Measurements from ENCODE around the gene TULP4. TPM values are rescaled to one million over a fixed set of nuclear protein-coding genes. Genes with fewer than 3 reads are reported as not detected.
A peak's percentile ranks its signal among the peaks of the same experiment; 100 is the strongest.

The TULP4 gene
- total RNA-seq, 1 donor from 2014 or later, result 252 TPM

DNA sequence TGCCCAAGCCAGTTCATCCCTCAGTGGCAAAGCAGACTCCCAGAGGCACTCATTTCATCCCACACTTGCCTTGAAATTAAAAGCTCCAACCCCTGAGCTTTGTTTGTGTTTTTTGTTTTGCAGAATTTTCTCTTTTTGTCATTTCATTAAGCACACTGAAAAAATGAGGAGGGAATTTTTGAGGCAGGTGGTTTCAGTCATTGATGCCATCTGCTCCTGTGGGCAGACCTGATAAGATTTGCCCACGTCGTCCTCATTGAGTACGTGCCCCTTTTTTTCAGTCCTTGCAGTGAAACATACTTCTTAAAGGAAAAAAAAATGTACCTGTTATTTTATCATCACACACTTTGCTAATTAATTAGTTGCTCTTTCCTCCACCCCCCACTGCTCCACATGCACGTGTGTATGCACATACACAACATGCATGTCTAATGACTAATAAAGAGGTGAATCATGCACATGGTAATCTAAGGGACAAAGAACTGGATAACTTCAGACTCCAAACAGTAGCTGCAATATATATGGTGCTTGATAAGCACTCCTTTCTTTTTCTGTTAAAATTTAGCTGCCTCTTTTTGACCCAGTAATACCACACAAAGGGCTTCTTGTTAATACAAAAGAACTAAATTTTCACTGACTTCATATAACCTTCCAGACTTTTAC, 145.5 kb downstream of the TULP4 start:
- Mint-ChIP-seq H3K4me1 (no peaks in the 10 kb centered on the region), H3K4me3 (no peak overlapping the region), H3K27ac (no peak overlapping the region), H3K27me3 (ENCODE audit: insufficient read depth, low read depth) (no peaks in the 10 kb centered on the region), H3K36me3 (peaks cover 34% of the 10 kb centered on the region), H3K9me3 (no peaks in the 10 kb centered on the region)
- Histone ChIP-seq H4K20me1 (ENCODE audit: low read depth) (no peaks in the 10 kb centered on the region), H3F3A (ENCODE audit: low read depth) (no peaks in the 10 kb centered on the region), H3K4me2 (no peak overlapping the region), H3K27ac (no peak overlapping the region), H3K36me3 (no peaks in the 10 kb centered on the region), H3K9me3 (ENCODE audit: low read depth) (no peaks in the 10 kb centered on the region), H3K4me1 (no peaks in the 10 kb centered on the region), H2AFZ (replicated peaks) (no peak overlapping the region), H3K4me3 (no peak overlapping the region), H3K9ac (no peak overlapping the region), H3K27me3 (no peaks in the 10 kb centered on the region), H3K79me2 (ENCODE audit: low read depth) (no peaks in the 10 kb centered on the region)
- DNase-seq (ENCODE audit: low spot score), result no peak
- TF ChIP-seq, protein P1, sequence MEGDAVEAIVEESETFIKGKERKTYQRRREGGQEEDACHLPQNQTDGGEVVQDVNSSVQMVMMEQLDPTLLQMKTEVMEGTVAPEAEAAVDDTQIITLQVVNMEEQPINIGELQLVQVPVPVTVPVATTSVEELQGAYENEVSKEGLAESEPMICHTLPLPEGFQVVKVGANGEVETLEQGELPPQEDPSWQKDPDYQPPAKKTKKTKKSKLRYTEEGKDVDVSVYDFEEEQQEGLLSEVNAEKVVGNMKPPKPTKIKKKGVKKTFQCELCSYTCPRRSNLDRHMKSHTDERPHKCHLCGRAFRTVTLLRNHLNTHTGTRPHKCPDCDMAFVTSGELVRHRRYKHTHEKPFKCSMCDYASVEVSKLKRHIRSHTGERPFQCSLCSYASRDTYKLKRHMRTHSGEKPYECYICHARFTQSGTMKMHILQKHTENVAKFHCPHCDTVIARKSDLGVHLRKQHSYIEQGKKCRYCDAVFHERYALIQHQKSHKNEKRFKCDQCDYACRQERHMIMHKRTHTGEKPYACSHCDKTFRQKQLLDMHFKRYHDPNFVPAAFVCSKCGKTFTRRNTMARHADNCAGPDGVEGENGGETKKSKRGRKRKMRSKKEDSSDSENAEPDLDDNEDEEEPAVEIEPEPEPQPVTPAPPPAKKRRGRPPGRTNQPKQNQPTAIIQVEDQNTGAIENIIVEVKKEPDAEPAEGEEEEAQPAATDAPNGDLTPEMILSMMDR (IDR thresholded peaks at IDR 0.05), result no peak
- TF ChIP-seq EZH2 (IDR thresholded peaks at IDR 0.05) (no peak), EZH2phosphoT487 (IDR thresholded peaks at IDR 0.05) (no peak)

DNA sequence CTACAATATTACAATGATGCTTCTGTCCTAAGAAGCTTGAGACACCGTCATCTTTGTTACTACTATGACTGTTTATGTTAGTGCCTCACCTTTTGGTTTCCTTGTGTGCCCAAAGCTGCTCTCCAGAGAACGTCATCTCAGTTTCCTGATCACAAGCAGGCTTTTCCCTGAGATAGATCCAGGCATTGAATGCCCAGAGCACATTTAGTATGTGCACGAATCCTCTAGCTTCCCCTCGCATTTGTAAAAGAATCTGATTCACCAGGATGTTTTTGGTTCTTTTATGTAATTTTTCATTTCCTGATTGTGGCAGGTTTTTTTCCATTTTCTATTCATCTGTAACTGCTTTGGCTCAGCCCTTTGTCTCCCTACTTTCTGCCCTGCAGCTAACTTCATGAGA, 147.5 kb downstream of the TULP4 start:
- H3K4me2 ChIP-seq, result no peak overlapping the region
- no peak overlapping the region for H3K27ac ChIP-seq
- H4K20me1 ChIP-seq (ENCODE audit: low read depth), result no peaks in the 10 kb centered on the region
- no peak for DNase-seq (ENCODE audit: low spot score)
- H3K4me3 Mint-ChIP-seq, result no peak overlapping the region
- no peaks in the 10 kb centered on the region for H3K27me3 Mint-ChIP-seq (ENCODE audit: insufficient read depth, low read depth)
- H3F3A ChIP-seq (ENCODE audit: low read depth), result peaks cover 5% of the 10 kb centered on the region
- no peaks in the 10 kb centered on the region for H3K9me3 ChIP-seq (ENCODE audit: low read depth)
- no peaks in the 10 kb centered on the region for H3K4me1 Mint-ChIP-seq
- H3K4me1 ChIP-seq, result peaks cover 5% of the 10 kb centered on the region
- H3K79me2 ChIP-seq (ENCODE audit: low read depth), result no peaks in the 10 kb centered on the region
- H3K9ac ChIP-seq, result no peak overlapping the region
- no peak overlapping the region for H3K4me3 ChIP-seq
- no peaks in the 10 kb centered on the region for H3K36me3 ChIP-seq
- H3K36me3 Mint-ChIP-seq, result peaks cover 44% of the 10 kb centered on the region
- no peak overlapping the region for H2AFZ ChIP-seq (replicated peaks)
- no peaks in the 10 kb centered on the region for H3K27me3 ChIP-seq
- H3K27ac Mint-ChIP-seq, result peak overlapping the region; percentile 23
- H3K9me3 Mint-ChIP-seq, result no peaks in the 10 kb centered on the region
- TF ChIP-seq EZH2 (IDR thresholded peaks at IDR 0.05) (no peak), EZH2phosphoT487 (IDR thresholded peaks at IDR 0.05) (no peak)
- TF ChIP-seq, protein P1 (IDR thresholded peaks at IDR 0.05), result no peak

GRCh38 chr6:158460602-158461169, 148.4 kb downstream of the TULP4 start:
- no peak for DNase-seq (ENCODE audit: low spot score)
- no peaks in the 10 kb centered on the region for H4K20me1 ChIP-seq (ENCODE audit: low read depth)
- H3K79me2 ChIP-seq (ENCODE audit: low read depth), result no peaks in the 10 kb centered on the region
- H3K9me3 ChIP-seq (ENCODE audit: low read depth), result no peaks in the 10 kb centered on the region
- H3K4me1 ChIP-seq, result peaks cover 5% of the 10 kb centered on the region
- Mint-ChIP-seq H3K27ac (no peak overlapping the region), H3K9me3 (no peaks in the 10 kb centered on the region), H3K4me1 (no peaks in the 10 kb centered on the region), H3K4me3 (no peak overlapping the region), H3K27me3 (ENCODE audit: insufficient read depth, low read depth) (peaks cover 2% of the 10 kb centered on the region), H3K36me3 (peaks cover 53% of the 10 kb centered on the region)
- H2AFZ ChIP-seq (replicated peaks), result no peak overlapping the region
- peaks cover 5% of the 10 kb centered on the region for H3K36me3 ChIP-seq
- no peak overlapping the region for H3K27ac ChIP-seq
- no peaks in the 10 kb centered on the region for H3K27me3 ChIP-seq
- H3K4me3 ChIP-seq, result no peak overlapping the region
- H3K4me2 ChIP-seq, result no peak overlapping the region
- peaks cover 5% of the 10 kb centered on the region for H3F3A ChIP-seq (ENCODE audit: low read depth)
- H3K9ac ChIP-seq, result no peak overlapping the region
- no peak for TF ChIP-seq EZH2 (IDR thresholded peaks at IDR 0.05)
- no peak for TF ChIP-seq EZH2phosphoT487 (IDR thresholded peaks at IDR 0.05)
- TF ChIP-seq, protein P1 (IDR thresholded peaks at IDR 0.05), result no peak

Data from neural progenitor cell (in vitro differentiated cells).